Neuron (in vitro differentiated cells): ENCODE results near the gene SCO2.
"Not testable (repeated sequence)": the region's sequence is repeated elsewhere in the genome, so short reads cannot be mapped to it uniquely, and the experiment has no call there.

Experiments used
- H2AFZ ChIP-seq: one replicate; pipeline ENCODE4 v1.6.1; 2013; ENCODE audit warnings: low read depth, mild to moderate bottlenecking, inconsistent platforms, low read length, moderate library complexity
- H3K27me3 ChIP-seq: one replicate; pipeline ENCODE4 v1.6.1; 2013; ENCODE audit warnings: low read length; ENCODE audit not compliant: insufficient read depth
- H3K36me3 ChIP-seq: one replicate; pipeline ENCODE4 v1.6.1; 2013; ENCODE audit warnings: low read length; ENCODE audit not compliant: insufficient read depth
- H3K4me1 ChIP-seq: one replicate; pipeline ENCODE4 v1.6.1; 2013; ENCODE audit warnings: low read length; ENCODE audit not compliant: insufficient read depth
- H3K4me3 ChIP-seq: 2 replicates; pipeline ENCODE4 v1.5.1; 2013; ENCODE audit warnings: mild to moderate bottlenecking, low read length, moderate library complexity
- H3K9me3 ChIP-seq: one replicate; pipeline ENCODE4 v1.6.1; 2013; ENCODE audit warnings: low read length

Gene SCO2

GRCh38 chr22:50526834-50527801 lies 1.7 kb upstream of the SCO2 start:
- H3K27me3 ChIP-seq: peaks cover 7% of the 10 kb centered on the region

GRCh38 chr22:50526108-50526833 lies 873 bp upstream of the SCO2 start:
- peak overlapping the region; percentile 76 for H2AFZ ChIP-seq
- peaks cover 15% of the 10 kb centered on the region for H3K9me3 ChIP-seq
- H3K4me1 ChIP-seq: peaks cover 18% of the 10 kb centered on the region
- H3K36me3 ChIP-seq: peaks cover 26% of the 10 kb centered on the region
- H3K4me3 ChIP-seq: peak overlapping the region; percentile 79
- H3K27me3 ChIP-seq: peaks cover 4% of the 10 kb centered on the region

More at GRCh38 chr22:50526834-50527801, 1.7 kb upstream of the SCO2 start:
- peak overlapping the region; percentile 79 for H3K4me3 ChIP-seq
- H3K9me3 ChIP-seq: peaks cover 15% of the 10 kb centered on the region
- peaks cover 19% of the 10 kb centered on the region for H3K4me1 ChIP-seq
- H3K36me3 ChIP-seq: peaks cover 18% of the 10 kb centered on the region
- H2AFZ ChIP-seq: no peak overlapping the region

GRCh38 chr22:50525858-50526107 lies 385 bp upstream of the SCO2 start:
- Histone ChIP-seq H3K36me3 (peaks cover 31% of the 10 kb centered on the region), H3K9me3 (peaks cover 12% of the 10 kb centered on the region), H3K4me3 (peak overlapping the region; percentile 79), H3K4me1 (peaks cover 18% of the 10 kb centered on the region), H3K27me3 (no peaks in the 10 kb centered on the region), H2AFZ (peak overlapping the region; percentile 76)

GRCh38 chr22:50524676-50525103 lies 708 bp downstream of the SCO2 start:
- Histone ChIP-seq H3K9me3 (peaks cover 8% of the 10 kb centered on the region), H3K36me3 (peaks cover 32% of the 10 kb centered on the region), H3K4me1 (peaks cover 18% of the 10 kb centered on the region), H2AFZ (no peak overlapping the region), H3K27me3 (no peaks in the 10 kb centered on the region), H3K4me3 (peak overlapping the region; percentile 79)

GRCh38 chr22:50523806-50524675 lies 1.4 kb downstream of the SCO2 start:
- peaks cover 39% of the 10 kb centered on the region for H3K36me3 ChIP-seq
- H3K9me3 ChIP-seq: peaks cover 1% of the 10 kb centered on the region
- H3K27me3 ChIP-seq: no peaks in the 10 kb centered on the region
- H2AFZ ChIP-seq: no peak overlapping the region
- H3K4me3 ChIP-seq: peak overlapping the region; percentile 79
- peaks cover 18% of the 10 kb centered on the region for H3K4me1 ChIP-seq

- Histone ChIP-seq H3K4me3 (no peak overlapping the region), H2AFZ (no peak overlapping the region), H3K27me3 (no peaks in the 10 kb centered on the region), H3K36me3 (peaks cover 45% of the 10 kb centered on the region), H3K4me1 (peaks cover 18% of the 10 kb centered on the region), H3K9me3 (no peaks in the 10 kb centered on the region)
Observed at GRCh38 chr22:50523458-50523805, 2.0 kb downstream of the SCO2 start.

GRCh38 chr22:50522806-50523438 lies 2.5 kb downstream of the SCO2 start:
- Histone ChIP-seq H3K27me3 (no peaks in the 10 kb centered on the region), H3K36me3 (peaks cover 50% of the 10 kb centered on the region)

GRCh38 chr22:50522208-50522805 lies 3.1 kb downstream of the SCO2 start:
- H3K36me3 ChIP-seq: peaks cover 56% of the 10 kb centered on the region
- H3K9me3 ChIP-seq: no peaks in the 10 kb centered on the region

More at GRCh38 chr22:50522806-50523438, 2.5 kb downstream of the SCO2 start:
- Histone ChIP-seq H2AFZ (no peak overlapping the region), H3K4me3 (no peak overlapping the region), H3K9me3 (no peaks in the 10 kb centered on the region), H3K4me1 (peaks cover 18% of the 10 kb centered on the region)

GRCh38 chr22:50521710-50522109 lies 3.7 kb downstream of the SCO2 start:
- Histone ChIP-seq H3K27me3 (no peaks in the 10 kb centered on the region), H3K4me1 (peaks cover 15% of the 10 kb centered on the region), H3K36me3 (peaks cover 61% of the 10 kb centered on the region), H3K9me3 (no peaks in the 10 kb centered on the region), H2AFZ (no peak overlapping the region), H3K4me3 (no peak overlapping the region)

More at GRCh38 chr22:50522208-50522805, 3.1 kb downstream of the SCO2 start:
- no peak overlapping the region for H2AFZ ChIP-seq
- H3K4me3 ChIP-seq: no peak overlapping the region
- H3K27me3 ChIP-seq: no peaks in the 10 kb centered on the region
- H3K4me1 ChIP-seq: peaks cover 18% of the 10 kb centered on the region

- H2AFZ ChIP-seq: no peak overlapping the region
- H3K36me3 ChIP-seq: peaks cover 68% of the 10 kb centered on the region
- H3K4me3 ChIP-seq: no peak overlapping the region
- H3K9me3 ChIP-seq: no peaks in the 10 kb centered on the region
- H3K4me1 ChIP-seq: peaks cover 12% of the 10 kb centered on the region
- H3K27me3 ChIP-seq: no peaks in the 10 kb centered on the region
Observed at GRCh38 chr22:50520826-50521453, 4.5 kb downstream of the SCO2 start.

GRCh38 chr22:50520184-50520583 lies 5.2 kb downstream of the SCO2 start:
- not testable (repeated sequence) for H3K9me3 ChIP-seq, H3K27me3 ChIP-seq, H2AFZ ChIP-seq, H3K4me3 ChIP-seq
- peaks cover 11% of the 10 kb centered on the region for H3K4me1 ChIP-seq
- peaks cover 68% of the 10 kb centered on the region for H3K36me3 ChIP-seq

GRCh38 chr22:50519151-50519550 lies 6.2 kb downstream of the SCO2 start:
- Histone ChIP-seq H3K36me3 (peaks cover 75% of the 10 kb centered on the region), H3K9me3 (no peaks in the 10 kb centered on the region), H3K27me3 (no peaks in the 10 kb centered on the region), H3K4me1 (peaks cover under 1% of the 10 kb centered on the region), H3K4me3 (no peak overlapping the region), H2AFZ (no peak overlapping the region)
